ENCODE data around the gene FKBP11. TPM values are rescaled to one million over a fixed set of nuclear protein-coding genes. Genes with fewer than 3 reads are reported as not detected.

Gene FKBP11
- total RNA-seq, 1 experiment from 2014 or later: 18.5 TPM

GRCh38 chr12:48938805-48939204 is 13.5 kb upstream of the FKBP11 start:
- Histone ChIP-seq H3K4me3 (replicated peaks in 1 of 2; ENCODE audit: low read depth in 1 of 2, low read length in 2 of 2) (no peak overlapping the region), H3K27ac (ENCODE audit: low read depth, low read length) (no peak overlapping the region), H3K9ac (ENCODE audit: low read length) (no peak overlapping the region), H2AFZ (ENCODE audit: low read depth, low read length, poor library complexity, severe bottlenecking) (no peak overlapping the region), H3K9me3 (ENCODE audit: control insufficient read depth in 1 of 2, insufficient read depth in 1 of 2, low read depth in 1 of 2, low read length in 2 of 2) (no peaks in the 10 kb centered on the region), H3K4me1 (ENCODE audit: control insufficient read depth in 1 of 2, insufficient read depth in 2 of 2, low read length in 2 of 2) (no peaks in the 10 kb centered on the region), H4K20me1 (ENCODE audit: insufficient read depth) (peaks cover 8% of the 10 kb centered on the region; the same call in 1 of the 2 replicates), H3K4me2 (ENCODE audit: low read length) (no peak overlapping the region), H3K36me3 (ENCODE audit: control insufficient read depth in 1 of 2, insufficient read depth in 2 of 2, low read length in 2 of 2) (peaks cover 37 to 44% of the 10 kb centered on the region in 2 experiments), H3K79me2 (ENCODE audit: insufficient read depth, low read length) (peaks cover 25% of the 10 kb centered on the region), H3K9me2 (ENCODE audit: insufficient read depth) (no peaks in the 10 kb centered on the region), H3K27me3 (ENCODE audit: insufficient read depth, low read length) (no peaks in the 10 kb centered on the region)
- POLR2A ChIA-PET: no interaction called here
- CTCF ChIA-PET: interaction anchor here (0.6 to 2.0 kb wide), 2 partner anchors 46 to 86 kb away, joined by 3 to 5 read pairs; no protein-coding TSS in a partner anchor
- TF ChIP-seq SIN3A (IDR thresholded peaks at IDR 0.05; ENCODE audit: low read depth) (no peak), EZH2 (IDR thresholded peaks at IDR 0.05) (no peak), MAX (IDR thresholded peaks at IDR 0.05) (no peak), JUND (IDR thresholded peaks at IDR 0.05) (no peak), FOSL1 (IDR thresholded peaks at IDR 0.05; ENCODE audit: low read depth) (no peak), ZNF274 (IDR thresholded peaks at IDR 0.05; ENCODE audit: low read depth, low read length) (no peak), TCF7L2 (IDR thresholded peaks at IDR 0.05; ENCODE audit: borderline replicate concordance, extremely low read depth, insufficient read depth, insufficient read length) (no peak), EZH2phosphoT487 (IDR thresholded peaks at IDR 0.05; ENCODE audit: borderline replicate concordance) (no peak), REST (IDR thresholded peaks at IDR 0.05; ENCODE audit: low read depth) (no peak), ELF1 (IDR thresholded peaks at IDR 0.05; ENCODE audit: borderline replicate concordance, low read depth) (no peak)
- TF ChIP-seq, protein P1, sequence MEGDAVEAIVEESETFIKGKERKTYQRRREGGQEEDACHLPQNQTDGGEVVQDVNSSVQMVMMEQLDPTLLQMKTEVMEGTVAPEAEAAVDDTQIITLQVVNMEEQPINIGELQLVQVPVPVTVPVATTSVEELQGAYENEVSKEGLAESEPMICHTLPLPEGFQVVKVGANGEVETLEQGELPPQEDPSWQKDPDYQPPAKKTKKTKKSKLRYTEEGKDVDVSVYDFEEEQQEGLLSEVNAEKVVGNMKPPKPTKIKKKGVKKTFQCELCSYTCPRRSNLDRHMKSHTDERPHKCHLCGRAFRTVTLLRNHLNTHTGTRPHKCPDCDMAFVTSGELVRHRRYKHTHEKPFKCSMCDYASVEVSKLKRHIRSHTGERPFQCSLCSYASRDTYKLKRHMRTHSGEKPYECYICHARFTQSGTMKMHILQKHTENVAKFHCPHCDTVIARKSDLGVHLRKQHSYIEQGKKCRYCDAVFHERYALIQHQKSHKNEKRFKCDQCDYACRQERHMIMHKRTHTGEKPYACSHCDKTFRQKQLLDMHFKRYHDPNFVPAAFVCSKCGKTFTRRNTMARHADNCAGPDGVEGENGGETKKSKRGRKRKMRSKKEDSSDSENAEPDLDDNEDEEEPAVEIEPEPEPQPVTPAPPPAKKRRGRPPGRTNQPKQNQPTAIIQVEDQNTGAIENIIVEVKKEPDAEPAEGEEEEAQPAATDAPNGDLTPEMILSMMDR (IDR thresholded peaks at IDR 0.05 in 2 of 3, conservative IDR thresholded peaks at IDR 0.05 in 1 of 3; ENCODE audit: borderline replicate concordance in 1 of 3, insufficient read depth in 1 of 3, low read depth in 2 of 3, low read length in 2 of 3): no peak
- TF ChIP-seq, protein P2, sequence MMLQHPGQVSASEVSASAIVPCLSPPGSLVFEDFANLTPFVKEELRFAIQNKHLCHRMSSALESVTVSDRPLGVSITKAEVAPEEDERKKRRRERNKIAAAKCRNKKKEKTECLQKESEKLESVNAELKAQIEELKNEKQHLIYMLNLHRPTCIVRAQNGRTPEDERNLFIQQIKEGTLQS (IDR thresholded peaks at IDR 0.05): no peak
- BruUV-seq (replicated peaks): no TSS peak
- intact Hi-C loops (cut with micrococcal nuclease): no loop called here
- RAD21 ChIA-PET (ENCODE audit: low non-redundant PET in 1 of 2, low total read pairs in 2 of 2, uncharacterized antibody in 2 of 2, unreplicated experiment in 2 of 2): no interaction called here
- no peak for ATAC-seq
- DNase-seq (ENCODE audit: low read depth, low spot score): no peak
